ENCODE measurements around the gene GNG10. TPM values are rescaled to one million over a fixed set of nuclear protein-coding genes. Genes with fewer than 3 reads are reported as not detected.
A peak's percentile ranks its signal among the peaks of the same experiment; 100 is the strongest.

GNG10 gene
- total and polyA plus RNA-seq, 2 donors from 2014 or later = 41.2 to 44.8 TPM

GRCh38 chr9:111621895-111622480 lies 39.4 kb upstream of the GNG10 start:
- Histone ChIP-seq H3K9me3 (ENCODE audit: control insufficient read depth in 2 of 3, insufficient read depth in 1 of 3, low read length in 3 of 3) (no peaks in the 10 kb centered on the region), H3K9ac (ENCODE audit: low read length in 3 of 3) (no peak overlapping the region), H3K27ac (ENCODE audit: low read depth in 2 of 2, low read length in 2 of 2) (no peak overlapping the region), H3K36me3 (ENCODE audit: control insufficient read depth in 2 of 3, insufficient read depth in 3 of 3, low read length in 3 of 3) (no peaks in the 10 kb centered on the region), H3K4me1 (ENCODE audit: control insufficient read depth in 2 of 3, insufficient read depth in 2 of 3, low read depth in 1 of 3, low read length in 3 of 3) (peaks cover 0 to 5% (median 2%) of the 10 kb centered on the region in 3 donors), H3K27me3 (ENCODE audit: control insufficient read depth, insufficient read depth, low read length) (no peaks in the 10 kb centered on the region), H3K4me3 (ENCODE audit: low read length in 3 of 3) (no peak overlapping the region)
- TF ChIP-seq, protein P1, sequence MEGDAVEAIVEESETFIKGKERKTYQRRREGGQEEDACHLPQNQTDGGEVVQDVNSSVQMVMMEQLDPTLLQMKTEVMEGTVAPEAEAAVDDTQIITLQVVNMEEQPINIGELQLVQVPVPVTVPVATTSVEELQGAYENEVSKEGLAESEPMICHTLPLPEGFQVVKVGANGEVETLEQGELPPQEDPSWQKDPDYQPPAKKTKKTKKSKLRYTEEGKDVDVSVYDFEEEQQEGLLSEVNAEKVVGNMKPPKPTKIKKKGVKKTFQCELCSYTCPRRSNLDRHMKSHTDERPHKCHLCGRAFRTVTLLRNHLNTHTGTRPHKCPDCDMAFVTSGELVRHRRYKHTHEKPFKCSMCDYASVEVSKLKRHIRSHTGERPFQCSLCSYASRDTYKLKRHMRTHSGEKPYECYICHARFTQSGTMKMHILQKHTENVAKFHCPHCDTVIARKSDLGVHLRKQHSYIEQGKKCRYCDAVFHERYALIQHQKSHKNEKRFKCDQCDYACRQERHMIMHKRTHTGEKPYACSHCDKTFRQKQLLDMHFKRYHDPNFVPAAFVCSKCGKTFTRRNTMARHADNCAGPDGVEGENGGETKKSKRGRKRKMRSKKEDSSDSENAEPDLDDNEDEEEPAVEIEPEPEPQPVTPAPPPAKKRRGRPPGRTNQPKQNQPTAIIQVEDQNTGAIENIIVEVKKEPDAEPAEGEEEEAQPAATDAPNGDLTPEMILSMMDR (IDR thresholded peaks at IDR 0.05; ENCODE audit: borderline replicate concordance, extremely low read depth, insufficient read depth) = peak; percentile 71
- peak in 1 of 5 donors; percentile 59 for DNase-seq
- intact Hi-C loops (cut with DNase I) = no loop called here
- FAIRE-seq = no peak

- peak in 1 of 5 donors; percentile 38 for DNase-seq
- Histone ChIP-seq H3K9me3 (ENCODE audit: control insufficient read depth in 2 of 3, insufficient read depth in 1 of 3, low read length in 3 of 3) (no peaks in the 10 kb centered on the region), H3K27me3 (ENCODE audit: control insufficient read depth, insufficient read depth, low read length) (no peaks in the 10 kb centered on the region), H3K4me3 (ENCODE audit: low read length in 3 of 3) (no peak overlapping the region), H3K4me1 (ENCODE audit: control insufficient read depth in 2 of 3, insufficient read depth in 2 of 3, low read depth in 1 of 3, low read length in 3 of 3) (peaks cover 0 to 5% (median 2%) of the 10 kb centered on the region in 3 donors), H3K27ac (ENCODE audit: low read depth in 2 of 2, low read length in 2 of 2) (no peak overlapping the region), H3K36me3 (ENCODE audit: control insufficient read depth in 2 of 3, insufficient read depth in 3 of 3, low read length in 3 of 3) (no peaks in the 10 kb centered on the region), H3K9ac (ENCODE audit: low read length in 3 of 3) (no peak overlapping the region)
- TF ChIP-seq, protein P1 (IDR thresholded peaks at IDR 0.05; ENCODE audit: borderline replicate concordance, extremely low read depth, insufficient read depth) = no peak
- intact Hi-C loops (cut with DNase I) = no loop called here
- peak; percentile 46 for FAIRE-seq
These were observed 38.8 kb upstream of the GNG10 start for GRCh38 chr9:111622626-111623025.

DNA sequence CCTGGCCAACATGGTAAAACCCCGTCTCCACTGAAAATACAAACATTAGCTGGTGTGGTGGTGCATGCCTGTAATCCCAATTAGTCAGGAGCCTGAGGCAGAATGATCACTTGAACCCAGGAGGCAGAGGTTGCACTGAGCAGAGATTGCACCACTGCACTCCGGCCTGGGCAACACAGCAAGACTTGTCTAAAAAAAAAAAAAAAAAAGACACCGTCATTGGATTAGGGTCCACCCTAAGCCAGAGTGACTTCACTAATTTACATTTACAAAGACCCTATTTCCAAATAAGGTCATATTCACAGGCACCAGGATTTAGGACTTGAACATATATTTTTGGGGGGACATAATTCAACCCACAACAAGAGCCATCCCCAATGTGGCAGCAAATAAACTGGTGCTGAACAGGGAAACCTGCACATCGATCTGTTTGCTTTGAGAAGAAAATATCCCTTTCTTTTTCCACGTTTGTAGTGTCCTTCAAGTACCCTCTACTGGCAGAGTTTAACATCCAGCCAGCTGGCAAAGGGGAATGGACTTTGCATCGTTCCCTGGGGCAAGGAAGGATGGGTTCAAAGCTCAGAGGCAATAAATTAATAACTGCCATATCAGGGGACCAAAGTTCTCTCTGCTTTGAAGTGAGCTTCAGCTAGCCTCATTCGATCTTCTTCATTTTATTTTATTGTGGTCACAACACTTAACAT lies 34.0 kb upstream of the GNG10 start:
- Histone ChIP-seq H3K27me3 (ENCODE audit: control insufficient read depth, insufficient read depth, low read length) (no peaks in the 10 kb centered on the region), H3K9ac (ENCODE audit: low read length in 3 of 3) (no peak overlapping the region), H3K36me3 (ENCODE audit: control insufficient read depth in 2 of 3, insufficient read depth in 3 of 3, low read length in 3 of 3) (peaks cover 0 to 3% (median 0%) of the 10 kb centered on the region in 3 donors), H3K9me3 (ENCODE audit: control insufficient read depth in 2 of 3, insufficient read depth in 1 of 3, low read length in 3 of 3) (no peaks in the 10 kb centered on the region), H3K27ac (ENCODE audit: low read depth in 2 of 2, low read length in 2 of 2) (peak overlapping the region; percentile 71 to 76), H3K4me1 (ENCODE audit: control insufficient read depth in 2 of 3, insufficient read depth in 2 of 3, low read depth in 1 of 3, low read length in 3 of 3) (peaks cover 0 to 8% (median 0%) of the 10 kb centered on the region in 3 donors), H3K4me3 (ENCODE audit: low read length in 3 of 3) (peak overlapping the region in 1 of 3 donors; percentile 39)
- intact Hi-C loops (cut with DNase I) = no loop called here
- TF ChIP-seq, protein P1 (IDR thresholded peaks at IDR 0.05; ENCODE audit: borderline replicate concordance, extremely low read depth, insufficient read depth) = no peak
- DNase-seq (no peak), FAIRE-seq (no peak)
